T-helper 22 cell (primary cell): ENCODE measurements around the gene SFMBT1.

Experiments
- DNase-seq: peaks from one replicate; pipeline ENCODE4 v3.0.0-alpha.2; 2020; ENCODE audit warnings: low read depth

SFMBT1 gene

GRCh38 chr3:52990637-52991036 is 55.2 kb downstream of the SFMBT1 start:
- DNase-seq, result no peak

DNA sequence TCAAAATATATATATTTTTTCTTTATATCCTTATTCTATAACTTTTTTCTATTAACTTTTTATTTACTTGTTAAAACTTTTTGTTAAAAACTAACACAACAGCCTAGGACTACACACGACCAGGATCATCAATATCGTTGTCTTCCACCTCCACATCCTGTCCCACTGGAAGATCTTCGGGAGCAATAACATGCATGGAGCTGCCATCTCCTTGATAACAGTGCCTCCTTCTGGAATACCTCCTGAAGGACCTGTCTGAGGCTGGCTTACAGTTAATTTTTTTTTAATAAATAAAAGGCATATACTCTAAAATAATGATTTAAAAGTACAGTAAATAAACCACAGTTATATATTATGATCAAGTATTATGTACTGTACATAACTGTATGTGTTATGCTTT is 58.9 kb downstream of the SFMBT1 start:
- DNase-seq, result no peak

DNA sequence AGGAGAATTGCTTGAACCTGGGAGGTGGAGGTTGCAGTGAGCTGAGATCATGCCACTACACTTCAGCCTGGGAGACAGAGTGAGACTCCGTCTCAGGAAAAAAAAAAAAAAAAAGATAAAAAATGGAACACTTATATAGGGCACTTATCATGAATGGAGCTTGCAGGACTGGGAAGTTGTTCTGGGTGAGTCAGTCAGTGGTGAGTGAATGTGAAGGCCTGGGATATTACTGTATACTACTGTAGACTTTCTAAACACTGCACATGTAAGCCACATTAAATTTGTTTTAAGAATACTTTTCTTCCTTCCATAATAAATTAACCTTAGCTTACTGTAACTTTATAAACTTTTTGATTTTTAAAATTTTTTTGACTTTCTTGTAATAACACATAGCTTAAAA is 59.8 kb downstream of the SFMBT1 start:
- no peak for DNase-seq

DNA sequence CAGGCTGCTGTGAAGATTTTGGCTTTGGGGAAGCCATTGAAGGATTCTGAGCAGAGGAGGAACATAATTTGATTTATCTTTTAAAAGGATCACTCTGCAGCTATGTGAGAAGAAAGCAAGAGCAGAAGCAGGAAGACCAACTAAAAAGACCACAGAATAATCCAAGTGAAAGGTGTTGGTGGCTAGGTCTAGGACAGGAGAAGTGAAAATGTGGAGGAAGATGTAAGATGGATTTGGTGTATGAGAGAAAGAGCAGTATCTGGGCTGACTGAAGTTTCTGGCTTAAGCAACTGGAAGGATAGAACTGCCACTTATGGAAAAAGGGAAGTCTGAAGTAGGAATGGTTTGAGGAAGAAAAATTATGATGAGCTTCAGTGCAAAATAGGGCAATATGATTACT is 62.0 kb downstream of the SFMBT1 start:
- DNase-seq, result no peak

- DNase-seq, result peak; percentile 42
Observed at GRCh38 chr3:52983336-52983807, 62.5 kb downstream of the SFMBT1 start.

GRCh38 chr3:52982839-52983238 is 63.0 kb downstream of the SFMBT1 start:
- DNase-seq, result no peak

GRCh38 chr3:52979190-52979983 is 66.5 kb downstream of the SFMBT1 start:
- no peak for DNase-seq

GRCh38 chr3:52978109-52978754 is 67.6 kb downstream of the SFMBT1 start:
- no peak for DNase-seq

GRCh38 chr3:52973806-52974205 is 72.1 kb downstream of the SFMBT1 start:
- no peak for DNase-seq

DNA sequence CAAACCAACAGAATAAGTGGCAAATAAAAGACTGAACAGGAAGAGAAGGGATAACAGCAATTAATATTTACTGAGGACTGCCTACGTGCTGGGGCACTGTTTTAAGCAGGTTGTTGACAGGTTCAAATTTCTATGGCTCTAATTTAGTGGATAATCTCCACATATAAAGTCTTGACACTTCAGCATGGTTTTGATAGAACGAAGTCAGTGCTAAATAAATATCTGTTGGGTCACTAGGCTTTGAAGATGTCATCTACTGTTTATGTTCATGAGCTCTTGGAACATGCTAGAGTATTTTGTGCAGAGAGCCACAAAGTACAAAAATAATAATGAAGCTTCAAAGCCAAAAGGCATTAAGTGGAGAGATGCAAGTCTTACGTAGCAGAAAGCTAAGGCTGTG is 74.0 kb downstream of the SFMBT1 start:
- no peak for DNase-seq

- no peak for DNase-seq
Observed at GRCh38 chr3:52967398-52967797, 78.5 kb downstream of the SFMBT1 start.

- DNase-seq, result no peak
Observed at GRCh38 chr3:52962160-52962559, 83.7 kb downstream of the SFMBT1 start.

- DNase-seq, result no peak
Observed at GRCh38 chr3:52959773-52960172, 86.1 kb downstream of the SFMBT1 start.

DNA sequence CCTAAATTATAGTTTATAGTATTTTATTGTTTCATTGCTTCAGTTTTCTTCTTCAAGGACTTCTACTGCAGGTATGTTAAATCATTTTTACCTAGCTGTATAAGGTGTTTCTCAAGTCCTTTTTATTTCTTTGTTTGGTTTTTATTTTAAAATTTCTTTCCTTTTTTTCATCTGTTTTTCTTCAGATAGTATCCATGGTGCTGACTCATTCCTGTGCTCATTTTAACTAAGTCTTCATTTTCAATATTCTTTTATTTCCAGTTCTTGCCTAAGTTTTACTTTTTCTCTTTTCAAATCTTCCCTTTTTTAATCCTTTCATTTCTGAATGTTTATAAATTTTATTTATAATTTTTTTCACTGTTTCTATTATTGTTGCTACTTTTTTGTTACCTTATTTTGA is 106.3 kb downstream of the SFMBT1 start:
- DNase-seq, result no peak

- peak; percentile 16 for DNase-seq
Observed at GRCh38 chr3:52934630-52935530, 111.0 kb downstream of the SFMBT1 start.

DNA sequence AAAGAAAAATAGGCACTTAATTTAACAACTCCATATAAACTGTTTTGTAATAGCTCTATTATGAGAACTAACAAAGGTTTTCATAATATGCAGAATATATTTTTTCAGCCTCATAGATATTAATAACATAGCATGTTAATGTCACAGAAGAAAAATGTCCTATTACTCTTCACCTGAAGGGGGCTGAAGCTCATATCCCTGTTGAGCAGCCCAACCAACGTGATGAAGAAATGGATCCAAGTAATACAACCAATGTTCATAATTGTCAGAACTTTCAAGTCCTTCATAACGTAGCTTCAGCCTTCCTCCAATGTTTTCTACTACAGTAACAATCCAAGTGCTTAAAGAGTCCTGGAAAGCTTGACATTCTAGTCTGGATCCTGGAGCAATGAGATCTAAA is 114.0 kb downstream of the SFMBT1 start:
- DNase-seq, result no peak

DNA sequence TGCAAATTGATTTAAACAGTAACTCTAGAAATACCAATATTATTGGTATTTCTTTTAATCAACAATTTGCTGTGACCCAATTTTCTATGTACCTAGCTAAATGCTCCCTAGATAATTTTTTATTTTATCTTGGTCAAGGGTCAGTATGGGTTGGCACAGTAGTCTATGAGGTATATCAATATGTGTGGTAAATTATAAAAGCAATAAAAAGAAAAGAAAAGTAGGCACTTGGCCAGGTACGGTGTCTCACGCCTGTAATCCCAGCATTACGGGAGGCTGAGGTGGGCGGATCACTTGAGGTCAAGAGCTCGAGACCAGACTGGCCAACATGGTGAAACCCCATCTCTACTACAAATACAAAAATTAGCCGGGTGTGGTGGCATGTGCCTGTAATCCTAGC is 114.5 kb downstream of the SFMBT1 start:
- DNase-seq, result no peak

DNA sequence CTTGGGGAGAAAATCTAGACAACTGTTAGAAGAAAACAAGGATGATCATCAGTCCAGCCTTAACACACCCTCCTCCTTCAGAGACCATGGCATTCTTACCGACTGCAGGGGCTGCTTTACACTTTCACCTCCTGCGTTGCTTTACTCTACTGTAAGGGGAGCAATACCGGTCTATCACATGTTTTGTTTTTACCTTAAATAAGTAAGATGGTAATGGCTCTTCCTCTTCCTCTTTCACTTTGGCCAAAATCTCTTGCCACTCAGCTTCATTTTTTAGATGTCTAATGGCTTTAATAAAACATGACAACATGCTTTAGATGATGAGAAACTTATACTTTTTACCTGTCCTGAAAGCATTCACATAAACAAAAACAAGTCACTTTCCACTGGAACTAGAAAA is 115.1 kb downstream of the SFMBT1 start:
- no peak for DNase-seq

GRCh38 chr3:52926554-52926953 is 119.3 kb downstream of the SFMBT1 start:
- DNase-seq, result no peak

DNA sequence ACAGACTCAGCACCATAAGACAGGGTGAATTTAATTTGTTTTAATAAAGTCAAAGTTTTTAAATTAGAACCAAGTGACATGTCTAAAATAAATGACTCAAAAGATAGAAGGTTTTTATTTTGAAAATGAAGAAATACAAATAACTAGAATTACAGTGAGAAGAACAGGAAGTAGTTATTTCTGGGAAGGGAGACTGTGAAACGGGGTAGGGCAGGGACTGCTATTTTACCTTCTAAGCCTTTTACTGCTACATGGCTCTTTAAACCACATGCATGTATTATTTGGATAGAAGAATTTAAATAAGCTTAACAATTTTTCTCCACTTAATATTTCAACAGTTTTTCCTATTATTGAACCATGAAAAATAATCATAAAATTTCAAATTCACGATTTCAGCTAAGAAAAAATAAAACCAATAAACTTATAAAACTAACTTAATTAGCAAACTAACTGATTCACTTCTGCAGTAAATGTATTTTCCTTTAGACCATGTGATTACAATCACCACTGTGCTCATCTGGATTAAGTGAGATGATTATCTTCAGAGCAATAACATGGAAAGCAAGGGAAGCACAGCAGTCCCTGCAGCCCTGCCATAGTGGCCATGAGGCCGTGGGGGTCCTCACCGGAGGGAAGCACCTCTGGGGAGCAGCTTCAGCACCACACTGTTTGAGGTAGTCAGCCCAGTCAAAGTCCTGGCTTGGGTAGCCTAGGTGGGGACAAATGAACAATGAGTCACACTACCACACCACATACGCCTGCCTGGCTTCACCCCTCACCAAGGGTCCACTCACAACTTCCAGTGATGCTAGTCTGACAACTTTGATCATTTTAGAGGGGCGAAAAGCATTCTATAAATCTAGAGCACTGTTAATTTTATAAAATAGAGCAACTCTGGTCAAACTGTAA is 120.2 kb downstream of the SFMBT1 start:
- DNase-seq, result no peak

DNA sequence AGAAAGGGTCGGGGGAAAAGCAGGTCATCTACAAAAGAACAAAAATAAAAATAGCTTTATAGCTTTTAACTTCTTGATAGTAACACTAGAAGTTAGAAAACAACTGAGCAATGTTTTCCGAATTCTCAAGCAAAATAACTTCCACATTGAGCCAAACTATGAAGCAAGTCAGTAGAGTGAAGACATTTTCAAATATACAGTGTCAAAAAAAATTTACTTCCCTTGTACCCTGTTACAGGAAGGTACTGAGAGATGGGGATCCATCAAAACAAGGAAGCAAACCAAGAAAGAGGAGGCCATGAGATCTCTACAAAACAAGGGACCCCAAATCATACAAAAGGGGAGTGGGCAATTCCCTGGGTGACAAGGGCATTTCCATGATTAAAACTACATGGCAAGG is 121.9 kb downstream of the SFMBT1 start:
- no peak for DNase-seq

DNA sequence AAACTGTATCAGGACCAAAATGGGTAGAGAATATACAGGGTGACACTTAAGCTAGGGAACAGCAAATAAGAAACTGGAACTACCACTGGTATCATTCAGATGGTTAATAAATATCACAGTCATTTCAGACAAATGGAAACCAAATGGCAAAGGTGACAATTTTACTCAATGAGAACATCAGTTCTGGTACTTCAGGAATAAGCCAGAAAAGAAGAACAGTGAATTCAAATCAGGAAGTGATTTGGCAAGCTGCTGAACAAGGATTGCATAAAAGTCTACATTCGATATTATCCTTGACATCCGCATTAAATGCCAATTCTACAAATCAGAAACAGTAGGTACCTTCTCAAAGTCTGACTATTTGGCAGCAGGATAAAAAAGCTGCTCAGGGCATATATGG is 125.0 kb downstream of the SFMBT1 start:
- DNase-seq, result no peak
